Heart left ventricle (tissue), 16 donors: ENCODE data around the gene LCLAT1. TPM values are rescaled to one million over a fixed set of nuclear protein-coding genes. Genes with fewer than 3 reads are reported as not detected.
"Not testable (repeated sequence)": the region's sequence is repeated elsewhere in the genome, so short reads cannot be mapped to it uniquely, and the experiment has no call there.

Source experiments
- ATAC-seq, 4 donors: fragments of 200-7000 bp; cut with Tn5 transposase; one replicate each; pipeline ENCODE4 v1.9.1; 2020 to 2022; ENCODE audit warnings: moderate library complexity in 4 of 4, mild to moderate bottlenecking in 3 of 4, moderate number of reproducible peaks in 1 of 4
- DNase-seq, 5 donors: peaks; one replicate each; pipeline ENCODE4 v3.0.0-alpha.2; 2020
- H3K27ac ChIP-seq, 12 donors: fragments of 200-600 bp; sonication (generic) in 4 of 12; one replicate each; pipeline versions ENCODE4 v1.5.0 to v1.8.0; 2016 to 2022; ENCODE audit warnings: mild to moderate bottlenecking in 2 of 12
- H3K27me3 ChIP-seq, 9 donors: fragments of 200-600 bp; sonication (generic) in 2 of 9; one replicate each; pipeline versions ENCODE4 v1.5.1 to v1.8.0; 2016 to 2022; ENCODE audit warnings: mild to moderate bottlenecking in 3 of 9
- H3K36me3 ChIP-seq, 9 donors: fragments of 200-600 bp; sonication (generic) in 2 of 9; one replicate each; pipeline versions ENCODE4 v1.5.0 to v1.8.0; 2018 to 2022; ENCODE audit warnings: mild to moderate bottlenecking in 2 of 9
- H3K4me1 ChIP-seq, 12 donors: fragments of 200-600 bp; sonication (generic) in 4 of 12; one replicate each; pipeline versions ENCODE4 v1.5.0 to v1.8.0; 2016 to 2022; ENCODE audit warnings: mild to moderate bottlenecking in 3 of 12
- H3K4me3 ChIP-seq, 12 donors: fragments of 200-600 bp; sonication (generic) in 4 of 12; one replicate each; pipeline versions ENCODE4 v1.5.0 to v1.8.0; 2017 to 2022; ENCODE audit warnings: mild to moderate bottlenecking in 9 of 12, moderate library complexity in 4 of 12
- H3K9me3 ChIP-seq, 12 donors: fragments of 200-600 bp; sonication (generic) in 4 of 12; one replicate each; pipeline versions ENCODE4 v1.5.0 to v1.8.0; 2016 to 2022; ENCODE audit warnings: mild to moderate bottlenecking in 1 of 12
- POLR2A ChIP-seq, 2 donors: fragments of 450-650 bp; IDR thresholded peaks; one replicate each; pipeline ENCODE4 v1.6.1; 2017; ENCODE audit warnings: antibody characterized with exemption in 2 of 2, mild to moderate bottlenecking in 2 of 2, moderate library complexity in 2 of 2
- WGBS, 4 donors: extraction: QIAGEN DNeasy Blood & Tissue Kit in 2 of 4; methylation state at CpG; one replicate each; pipeline versions ENCODE4 v1.1.5 to v1.1.7; 2013 to 2018; 5-methylcytosine and 5-hydroxymethylcytosine counted together
- intact Hi-C, 10 donors: fragments of 100-400 bp; cut with DNase I; formaldehyde crosslinking; loops; one replicate each; pipeline versions ENCODE4 v1.11.1 to v1.14.2; 2022
- polyA plus RNA-seq, 2 donors: library from polyadenylated mRNA; stranded (reverse); fragments of 200-250 nt; gene quantifications; one replicate each; pipeline ENCODE4 v1.2.3, GENCODE V29; 2013
- total RNA-seq, 9 donors: library from RNA; depleted of rRNA in 2 of 9; stranded (reverse); fragments of >200 nt in 2 of 9; fragmentation: NEBNext Ultra II Directional in 3 of 9; extraction: Animal tissue kit (Norgen Biotek cat#: 25700) in 3 of 9; gene quantifications; one replicate each; pipeline versions ENCODE4 v1.1.0 to v1.2.4, GENCODE V29; 2016 to 2023
- TF ChIP-seq, protein P1 (sequence below), 12 donors: fragments of 200-600 bp; sonication (generic) in 4 of 12; IDR thresholded peaks; one replicate each; pipeline versions ENCODE4 v1.5.0 to v1.8.0; 2018 to 2022; ENCODE audit warnings: antibody characterized with exemption in 12 of 12, mild to moderate bottlenecking in 5 of 12
- donor health status: ischemic (EF 13 %, LVEDD 7.1; RV severe dilation, severe dysfunction).
- donor health status: healthy with polysubstance abuse.
- donor health status: DM: no; HTN: yes; CAD: no.
- donor health status: DM: no; HTN: no; CAD: no.
- donor health status: ischemic (EF 25% LVEDD 6.9; RV normal size, moderate dysfunction).
- donor health status: ischemic (EF 25% LVEDD 5.7; RV mildly dilated, moderate dysfunction).
- donor health status: healthy.
- donor health status: DM: yes; HTN: yes; CAD: no.
- donor health status: ischemic (EF 35%, LVEDD 5.7; RV mildly dilated, moderate dysfunction).
- donor health status: nonischemic (EF 11% LVEDD 7.7; RV severe dilation, severe dysfunction).
- donor health status: DM: yes; HTN: yes; CAD: no.
- donor health status: PGD.
- donor health status: ischemic (EF 29% LVEDD 5.4; RV normal size, mild dysfunction).
- donor health status: nonischemic (EF 23%, LVEDD 6.1; RV moderate dilation, normal function).

Gene LCLAT1
- total and polyA plus RNA-seq, 11 donors, result 9.8 to 70.2 (median 43.8) TPM

GRCh38 chr2:30612371-30612770 lies 165.3 kb downstream of the LCLAT1 start:
- WGBS, 4 donors, result 40 to 61% (median 50%) methylated on average over 2 of the region's 2 CpGs
- ATAC-seq (peak; percentile 22 to 47 (median 39)), DNase-seq (no peak)
- Histone ChIP-seq H3K27ac (peak overlapping the region in 9 of 12 donors; percentile 5 to 75 (median 46)), H3K36me3 (no peaks in the 10 kb centered on the region), H3K9me3 (no peaks in the 10 kb centered on the region), H3K4me3 (no peak overlapping the region), H3K4me1 (peaks cover 0 to 38% (median 9%) of the 10 kb centered on the region in 12 donors), H3K27me3 (no peaks in the 10 kb centered on the region)
- TF ChIP-seq POLR2A (IDR thresholded peaks at IDR 0.05), result no peak
- TF ChIP-seq, protein P1, sequence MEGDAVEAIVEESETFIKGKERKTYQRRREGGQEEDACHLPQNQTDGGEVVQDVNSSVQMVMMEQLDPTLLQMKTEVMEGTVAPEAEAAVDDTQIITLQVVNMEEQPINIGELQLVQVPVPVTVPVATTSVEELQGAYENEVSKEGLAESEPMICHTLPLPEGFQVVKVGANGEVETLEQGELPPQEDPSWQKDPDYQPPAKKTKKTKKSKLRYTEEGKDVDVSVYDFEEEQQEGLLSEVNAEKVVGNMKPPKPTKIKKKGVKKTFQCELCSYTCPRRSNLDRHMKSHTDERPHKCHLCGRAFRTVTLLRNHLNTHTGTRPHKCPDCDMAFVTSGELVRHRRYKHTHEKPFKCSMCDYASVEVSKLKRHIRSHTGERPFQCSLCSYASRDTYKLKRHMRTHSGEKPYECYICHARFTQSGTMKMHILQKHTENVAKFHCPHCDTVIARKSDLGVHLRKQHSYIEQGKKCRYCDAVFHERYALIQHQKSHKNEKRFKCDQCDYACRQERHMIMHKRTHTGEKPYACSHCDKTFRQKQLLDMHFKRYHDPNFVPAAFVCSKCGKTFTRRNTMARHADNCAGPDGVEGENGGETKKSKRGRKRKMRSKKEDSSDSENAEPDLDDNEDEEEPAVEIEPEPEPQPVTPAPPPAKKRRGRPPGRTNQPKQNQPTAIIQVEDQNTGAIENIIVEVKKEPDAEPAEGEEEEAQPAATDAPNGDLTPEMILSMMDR (IDR thresholded peaks at IDR 0.05), result no peak
- intact Hi-C loops, result loop anchor here in 1 of 10 donors (10.0 kb wide), 1 partner anchor 82 kb away; no protein-coding TSS in a partner anchor

DNA sequence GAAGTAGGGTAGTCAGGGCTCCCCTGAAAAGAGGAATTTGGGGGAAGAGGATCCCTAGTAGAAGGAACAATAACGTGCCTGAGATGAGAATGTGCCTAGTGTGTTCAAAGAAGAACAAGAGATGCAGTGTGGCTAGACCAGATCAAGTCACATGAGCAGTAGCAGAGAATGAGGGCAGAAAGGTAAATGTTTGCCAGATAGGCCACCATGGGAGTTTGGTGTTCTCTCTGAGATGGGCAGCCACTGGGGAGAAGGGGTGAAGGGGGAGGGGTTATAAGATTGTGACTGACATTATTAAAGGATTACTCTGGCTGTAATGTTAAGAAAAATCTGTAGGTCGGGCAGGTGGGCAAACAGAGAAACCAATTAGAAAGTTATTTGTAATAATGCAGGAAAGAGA lies 166.0 kb downstream of the LCLAT1 start:
- TF ChIP-seq POLR2A (IDR thresholded peaks at IDR 0.05), result no peak
- TF ChIP-seq, protein P1 (IDR thresholded peaks at IDR 0.05), result no peak
- WGBS, 4 donors, result 84 to 88% (median 86%) methylated on average over 2 of the region's 2 CpGs
- peak overlapping the region in 3 of 12 donors; percentile 9 to 59 (median 51) for H3K27ac ChIP-seq
- intact Hi-C loops, result loop anchor here in 1 of 10 donors (10.0 kb wide), 1 partner anchor 82 kb away; no protein-coding TSS in a partner anchor
- H3K36me3 ChIP-seq, result no peaks in the 10 kb centered on the region
- no peak for ATAC-seq
- H3K4me3 ChIP-seq, result no peak overlapping the region
- DNase-seq, result no peak
- no peaks in the 10 kb centered on the region for H3K27me3 ChIP-seq
- peaks cover 0 to 2% (median 0%) of the 10 kb centered on the region in 12 donors for H3K9me3 ChIP-seq
- peaks cover 0 to 38% (median 9%) of the 10 kb centered on the region in 12 donors for H3K4me1 ChIP-seq

GRCh38 chr2:30614227-30614626 lies 167.2 kb downstream of the LCLAT1 start:
- H3K4me1 ChIP-seq, result peaks cover 0 to 38% (median 10%) of the 10 kb centered on the region in 12 donors
- H3K36me3 ChIP-seq, ATAC-seq, H3K27ac ChIP-seq, H3K27me3 ChIP-seq, H3K4me3 ChIP-seq, H3K9me3 ChIP-seq, DNase-seq: not testable (repeated sequence)
- intact Hi-C loops, result loop anchor here in 1 of 10 donors (10.0 kb wide), 1 partner anchor 81 kb away; no protein-coding TSS in a partner anchor
- WGBS, 4 donors, result 94 to 100% (median 97%) methylated on average over 1 to 3 of the region's 4 CpGs

DNA sequence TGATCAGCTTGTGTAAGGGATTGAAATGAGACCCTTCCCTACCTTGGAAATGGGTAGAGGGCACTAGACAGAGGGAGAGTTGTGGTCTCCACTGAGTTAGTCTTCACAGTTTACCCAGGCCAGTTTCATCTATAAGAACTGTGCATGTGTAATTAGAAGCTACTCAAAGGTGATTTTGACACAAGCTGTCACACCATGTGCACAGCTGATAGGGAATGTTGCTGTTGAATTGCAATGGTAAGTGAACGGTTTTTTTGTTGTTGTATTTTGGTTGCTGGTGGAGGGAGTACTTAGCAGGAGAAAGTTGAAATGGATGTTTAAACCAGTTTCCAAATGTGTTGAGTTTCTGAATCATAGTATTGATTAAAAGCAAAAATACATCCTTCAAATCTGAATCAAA lies 168.9 kb downstream of the LCLAT1 start:
- 41 to 65% (median 55%) methylated on average over 1 of the region's 1 CpG for WGBS, 4 donors
- H3K27ac ChIP-seq, result peak overlapping the region in 1 of 12 donors; percentile 7
- ATAC-seq (peak in 1 of 4 donors; percentile 7), DNase-seq (no peak)
- intact Hi-C loops, result loop anchor here in 1 of 10 donors (10.0 kb wide), 1 partner anchor 79 kb away; no protein-coding TSS in a partner anchor
- TF ChIP-seq, protein P1 (IDR thresholded peaks at IDR 0.05), result no peak
- TF ChIP-seq POLR2A (IDR thresholded peaks at IDR 0.05), result no peak
- peaks cover 0 to 49% (median 13%) of the 10 kb centered on the region in 12 donors for H3K4me1 ChIP-seq
- H3K36me3 ChIP-seq, result no peaks in the 10 kb centered on the region
- no peaks in the 10 kb centered on the region for H3K27me3 ChIP-seq
- H3K9me3 ChIP-seq, result peaks cover 0 to 6% (median 0%) of the 10 kb centered on the region in 12 donors
- H3K4me3 ChIP-seq, result no peak overlapping the region
